A549 (cell line): ENCODE measurements around the gene S100A10.

Experiments
- EHF ChIP-seq: fragments of 250-450 bp; sonication (Bioruptor Pico); IDR thresholded peaks from 2 replicates; pipeline ENCODE4 v1.5.0; 2020; ENCODE audit warnings: mild to moderate bottlenecking
- POLR2A ChIP-seq: IDR thresholded peaks from 2 replicates; pipeline ENCODE4 v1.6.1; 2012; ENCODE audit warnings: mild to moderate bottlenecking, low read length
- TF ChIP-seq, protein P1 (sequence below): fragments of >200 bp; sonication (Bioruptor Twin); formaldehyde crosslinking; IDR thresholded peaks from 3 replicates; pipeline ENCODE4 v1.5.1; 2016

- TF ChIP-seq EHF (no peak), POLR2A (no peak)
- TF ChIP-seq, protein P1, sequence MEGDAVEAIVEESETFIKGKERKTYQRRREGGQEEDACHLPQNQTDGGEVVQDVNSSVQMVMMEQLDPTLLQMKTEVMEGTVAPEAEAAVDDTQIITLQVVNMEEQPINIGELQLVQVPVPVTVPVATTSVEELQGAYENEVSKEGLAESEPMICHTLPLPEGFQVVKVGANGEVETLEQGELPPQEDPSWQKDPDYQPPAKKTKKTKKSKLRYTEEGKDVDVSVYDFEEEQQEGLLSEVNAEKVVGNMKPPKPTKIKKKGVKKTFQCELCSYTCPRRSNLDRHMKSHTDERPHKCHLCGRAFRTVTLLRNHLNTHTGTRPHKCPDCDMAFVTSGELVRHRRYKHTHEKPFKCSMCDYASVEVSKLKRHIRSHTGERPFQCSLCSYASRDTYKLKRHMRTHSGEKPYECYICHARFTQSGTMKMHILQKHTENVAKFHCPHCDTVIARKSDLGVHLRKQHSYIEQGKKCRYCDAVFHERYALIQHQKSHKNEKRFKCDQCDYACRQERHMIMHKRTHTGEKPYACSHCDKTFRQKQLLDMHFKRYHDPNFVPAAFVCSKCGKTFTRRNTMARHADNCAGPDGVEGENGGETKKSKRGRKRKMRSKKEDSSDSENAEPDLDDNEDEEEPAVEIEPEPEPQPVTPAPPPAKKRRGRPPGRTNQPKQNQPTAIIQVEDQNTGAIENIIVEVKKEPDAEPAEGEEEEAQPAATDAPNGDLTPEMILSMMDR: no peak
Measured at GRCh38 chr1:151940541-151940940, 53.1 kb downstream of the S100A10 start.
